Measurements from ENCODE around the gene IL31RA.

IL31RA gene

DNA sequence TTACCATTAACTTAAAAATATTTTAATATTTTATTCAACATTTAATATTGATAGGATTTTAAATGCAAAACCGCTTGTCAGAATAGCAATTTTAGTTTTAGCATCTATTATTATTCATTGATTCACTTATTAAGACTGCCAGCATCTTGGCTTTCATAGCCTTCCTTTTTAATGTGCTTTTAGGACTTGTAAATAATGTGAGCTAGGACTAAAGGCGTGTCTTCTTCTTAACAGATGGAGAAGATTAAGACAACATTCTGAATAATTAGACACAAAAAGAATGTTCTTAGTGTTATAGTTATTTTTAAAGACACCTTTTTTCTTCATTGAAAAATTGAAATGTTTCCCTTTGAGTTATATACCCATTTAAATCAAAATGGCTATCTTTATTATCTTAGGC, 6.9 kb downstream of the IL31RA start:
- Histone ChIP-seq H3K9me3 (ENCODE audit: control insufficient read depth, insufficient read depth, low read length) (no peaks in the 10 kb centered on the region), H3K27ac (ENCODE audit: low read length) (no peak overlapping the region), H3K36me3 (ENCODE audit: control insufficient read depth, insufficient read depth, low read length) (no peaks in the 10 kb centered on the region), H3K4me1 (ENCODE audit: control insufficient read depth, insufficient read depth, low read length) (no peaks in the 10 kb centered on the region), H3K4me3 (ENCODE audit: low read length) (no peak overlapping the region), H3K27me3 (ENCODE audit: control insufficient read depth, insufficient read depth, low read length) (no peaks in the 10 kb centered on the region)
- no peak for DNase-seq (ENCODE audit: low read depth, low spot score)
- no CpG with 5 or more reads among the region's 2 CpGs for WGBS (ENCODE audit: insufficient coverage, insufficient read length)

DNA sequence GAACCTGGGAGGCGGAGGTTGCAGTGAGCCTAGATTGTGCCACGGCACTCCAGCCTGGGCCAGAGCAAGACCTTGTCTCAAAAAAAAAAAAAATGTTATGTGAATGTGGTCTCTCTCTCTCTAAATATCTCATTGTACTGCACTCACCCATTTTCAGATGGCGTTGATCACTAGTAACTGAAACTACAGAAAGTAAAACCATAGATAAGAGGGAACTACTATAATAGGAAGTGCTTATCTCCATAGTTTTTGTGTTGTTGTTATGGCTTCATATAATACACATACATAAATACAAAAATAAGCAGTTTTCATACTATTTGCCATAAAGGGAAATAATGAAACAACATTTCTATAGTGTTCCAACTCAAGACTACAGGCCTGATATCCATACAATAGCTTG, 9.1 kb downstream of the IL31RA start:
- DNase-seq (ENCODE audit: low read depth, low spot score): no peak
- no peaks in the 10 kb centered on the region for H3K4me1 ChIP-seq (ENCODE audit: control insufficient read depth, insufficient read depth, low read length)
- no peak overlapping the region for H3K4me3 ChIP-seq (ENCODE audit: low read length)
- H3K9me3 ChIP-seq (ENCODE audit: control insufficient read depth, insufficient read depth, low read length): no peaks in the 10 kb centered on the region
- H3K27ac ChIP-seq (ENCODE audit: low read length): no peak overlapping the region
- H3K27me3 ChIP-seq (ENCODE audit: control insufficient read depth, insufficient read depth, low read length): no peaks in the 10 kb centered on the region
- WGBS (ENCODE audit: insufficient coverage, insufficient read length): no CpG with 5 or more reads among the region's 3 CpGs
- no peaks in the 10 kb centered on the region for H3K36me3 ChIP-seq (ENCODE audit: control insufficient read depth, insufficient read depth, low read length)

DNA sequence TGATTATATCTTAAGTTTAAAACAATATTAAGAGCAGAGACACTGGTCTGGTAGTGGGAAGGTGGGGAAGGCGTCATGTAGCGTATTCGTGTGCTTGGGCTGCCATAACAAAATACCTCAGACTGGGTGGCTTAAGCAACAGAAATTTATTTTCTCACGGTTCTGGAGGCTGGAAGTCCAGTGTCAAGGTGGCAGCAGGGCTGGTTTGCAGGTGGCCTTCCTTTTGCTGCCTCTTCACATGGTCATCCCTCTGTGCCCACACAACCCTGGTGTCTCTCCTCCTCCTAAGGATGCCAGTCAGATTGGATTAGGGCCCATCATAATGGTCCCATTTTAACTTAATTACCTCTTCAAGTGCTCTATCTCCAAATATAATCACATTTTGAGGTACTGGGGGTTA, 9.6 kb downstream of the IL31RA start:
- DNase-seq (ENCODE audit: low read depth, low spot score): no peak
- H3K4me3 ChIP-seq (ENCODE audit: low read length): no peak overlapping the region
- H3K27me3 ChIP-seq (ENCODE audit: control insufficient read depth, insufficient read depth, low read length): no peaks in the 10 kb centered on the region
- H3K36me3 ChIP-seq (ENCODE audit: control insufficient read depth, insufficient read depth, low read length): no peaks in the 10 kb centered on the region
- H3K4me1 ChIP-seq (ENCODE audit: control insufficient read depth, insufficient read depth, low read length): no peaks in the 10 kb centered on the region
- H3K9me3 ChIP-seq (ENCODE audit: control insufficient read depth, insufficient read depth, low read length): no peaks in the 10 kb centered on the region
- no CpG with 5 or more reads among the region's 4 CpGs for WGBS (ENCODE audit: insufficient coverage, insufficient read length)
- no peak overlapping the region for H3K27ac ChIP-seq (ENCODE audit: low read length)

DNA sequence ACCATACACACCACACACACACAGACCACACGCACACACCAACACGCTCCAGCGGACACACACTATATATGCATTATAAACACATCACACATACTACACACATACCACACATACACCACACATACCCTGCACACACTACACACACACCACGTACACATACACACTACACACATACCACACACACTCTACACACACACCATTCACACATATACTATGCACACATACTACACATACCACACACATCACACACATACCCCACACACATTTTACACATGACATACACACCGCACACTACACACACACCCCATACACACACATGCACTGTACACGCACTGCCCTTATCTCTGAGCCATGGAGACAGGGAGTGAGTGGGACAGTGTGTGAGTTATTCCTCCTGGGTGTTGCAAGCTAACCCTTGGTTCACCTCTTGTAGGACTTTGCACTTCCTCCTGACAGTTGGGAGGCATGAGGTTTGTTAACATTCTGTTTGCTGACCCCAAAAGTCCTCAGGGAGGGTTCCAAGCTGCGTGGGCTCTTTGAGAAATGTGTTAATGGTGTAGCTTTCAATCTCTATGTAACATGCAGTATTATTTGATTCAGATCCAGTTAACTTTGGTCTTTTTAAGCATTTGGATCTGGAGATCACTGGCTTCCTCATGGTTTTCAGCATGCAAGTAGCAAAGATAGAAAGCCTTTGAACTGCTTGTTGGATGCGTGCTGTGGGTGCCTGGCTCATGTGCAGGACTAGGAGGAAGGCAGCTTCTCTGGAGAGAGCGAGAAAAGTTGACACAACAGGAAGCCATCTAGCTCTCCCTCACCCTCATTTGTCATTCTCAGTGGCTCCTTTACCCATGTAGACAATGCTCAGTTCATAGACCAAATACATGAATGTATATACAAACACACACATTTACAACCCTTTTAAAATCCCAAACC, 13.7 kb downstream of the IL31RA start:
- Histone ChIP-seq H3K4me1 (ENCODE audit: control insufficient read depth, insufficient read depth, low read length) (no peaks in the 10 kb centered on the region), H3K27me3 (ENCODE audit: control insufficient read depth, insufficient read depth, low read length) (no peaks in the 10 kb centered on the region), H3K4me3 (ENCODE audit: low read length) (no peak overlapping the region), H3K9me3 (ENCODE audit: control insufficient read depth, insufficient read depth, low read length) (no peaks in the 10 kb centered on the region), H3K36me3 (ENCODE audit: control insufficient read depth, insufficient read depth, low read length) (no peaks in the 10 kb centered on the region), H3K27ac (ENCODE audit: low read length) (no peak overlapping the region)
- no peak for DNase-seq (ENCODE audit: low read depth, low spot score)
- WGBS (ENCODE audit: insufficient coverage, insufficient read length): 100% methylated on average over 6 of the region's 9 CpGs

DNA sequence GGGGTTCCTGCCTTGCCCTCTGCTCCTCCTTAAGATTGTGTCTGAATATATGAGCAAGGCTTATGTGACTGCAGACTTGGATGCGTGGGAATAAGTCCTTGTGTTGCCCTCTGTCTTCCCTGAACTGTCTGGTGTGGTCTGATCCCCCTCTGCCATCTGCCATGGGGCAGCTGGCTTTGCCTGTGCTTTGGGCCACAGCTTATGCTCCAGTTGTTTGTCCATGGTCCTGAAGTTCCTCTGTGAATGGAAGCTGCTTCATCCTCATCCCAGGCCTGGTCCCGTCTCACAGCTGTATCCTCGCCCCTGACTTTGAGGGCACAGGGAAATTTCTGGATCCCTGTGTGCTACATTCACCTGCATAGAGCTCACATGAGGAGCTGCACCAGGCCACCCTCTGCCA, 14.7 kb downstream of the IL31RA start:
- WGBS (ENCODE audit: insufficient coverage, insufficient read length): no CpG with 5 or more reads among the region's 3 CpGs
- no peak for DNase-seq (ENCODE audit: low read depth, low spot score)
- H3K27me3 ChIP-seq (ENCODE audit: control insufficient read depth, insufficient read depth, low read length): no peaks in the 10 kb centered on the region
- H3K36me3 ChIP-seq (ENCODE audit: control insufficient read depth, insufficient read depth, low read length): no peaks in the 10 kb centered on the region
- no peak overlapping the region for H3K27ac ChIP-seq (ENCODE audit: low read length)
- no peak overlapping the region for H3K4me3 ChIP-seq (ENCODE audit: low read length)
- no peaks in the 10 kb centered on the region for H3K9me3 ChIP-seq (ENCODE audit: control insufficient read depth, insufficient read depth, low read length)
- no peaks in the 10 kb centered on the region for H3K4me1 ChIP-seq (ENCODE audit: control insufficient read depth, insufficient read depth, low read length)

DNA sequence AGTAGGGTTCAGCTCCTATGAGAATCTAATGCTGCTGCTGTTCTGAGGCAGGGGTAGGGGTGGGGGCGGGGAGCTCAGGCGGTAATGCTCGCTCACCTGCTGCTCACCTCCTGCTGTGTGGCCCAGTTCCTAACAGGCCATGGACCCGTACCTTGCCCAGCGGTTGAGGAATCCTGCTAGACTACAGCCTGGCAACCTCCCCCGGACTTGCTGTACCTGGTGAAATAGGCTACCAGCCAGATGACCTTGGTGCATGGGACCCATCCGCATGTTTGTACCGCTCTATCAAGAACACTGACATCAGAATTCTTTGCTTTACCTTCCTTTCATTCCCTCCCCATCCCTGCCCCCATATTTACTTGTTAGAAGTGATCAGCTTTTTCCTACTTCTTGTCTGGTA, 15.3 kb downstream of the IL31RA start:
- no peak for DNase-seq (ENCODE audit: low read depth, low spot score)
- WGBS (ENCODE audit: insufficient coverage, insufficient read length): no CpG with 5 or more reads among the region's 8 CpGs
- Histone ChIP-seq H3K4me3 (ENCODE audit: low read length) (no peak overlapping the region), H3K27me3 (ENCODE audit: control insufficient read depth, insufficient read depth, low read length) (no peaks in the 10 kb centered on the region), H3K4me1 (ENCODE audit: control insufficient read depth, insufficient read depth, low read length) (no peaks in the 10 kb centered on the region), H3K9me3 (ENCODE audit: control insufficient read depth, insufficient read depth, low read length) (no peaks in the 10 kb centered on the region), H3K27ac (ENCODE audit: low read length) (no peak overlapping the region), H3K36me3 (ENCODE audit: control insufficient read depth, insufficient read depth, low read length) (no peaks in the 10 kb centered on the region)

DNA sequence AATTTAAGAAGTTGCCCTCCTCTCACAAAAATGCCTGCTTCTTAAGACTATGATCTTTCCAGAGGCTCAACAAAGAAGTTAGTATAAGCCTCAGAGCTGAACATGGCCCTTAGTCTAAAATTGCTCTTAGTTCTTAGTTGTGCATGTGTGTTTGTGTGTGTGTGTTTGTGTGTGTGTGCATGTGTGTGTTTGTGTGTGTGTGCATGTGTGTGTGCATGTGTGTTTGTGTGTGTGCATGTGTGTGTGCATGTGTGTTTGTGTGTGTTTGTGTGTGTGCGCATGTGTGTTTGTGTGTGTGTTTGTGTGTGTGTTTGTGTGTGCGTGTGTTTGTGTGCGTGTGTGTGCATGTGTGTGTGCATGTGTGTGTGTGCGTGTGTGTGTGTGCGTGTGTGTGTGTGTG, 15.8 kb downstream of the IL31RA start:
- Histone ChIP-seq H3K27ac (ENCODE audit: low read length) (no peak overlapping the region), H3K27me3 (ENCODE audit: control insufficient read depth, insufficient read depth, low read length) (no peaks in the 10 kb centered on the region), H3K4me3 (ENCODE audit: low read length) (no peak overlapping the region), H3K36me3 (ENCODE audit: control insufficient read depth, insufficient read depth, low read length) (no peaks in the 10 kb centered on the region), H3K4me1 (ENCODE audit: control insufficient read depth, insufficient read depth, low read length) (no peaks in the 10 kb centered on the region), H3K9me3 (ENCODE audit: control insufficient read depth, insufficient read depth, low read length) (no peaks in the 10 kb centered on the region)
- WGBS (ENCODE audit: insufficient coverage, insufficient read length): no CpG with 5 or more reads among the region's 5 CpGs
- no peak for DNase-seq (ENCODE audit: low read depth, low spot score)

DNA sequence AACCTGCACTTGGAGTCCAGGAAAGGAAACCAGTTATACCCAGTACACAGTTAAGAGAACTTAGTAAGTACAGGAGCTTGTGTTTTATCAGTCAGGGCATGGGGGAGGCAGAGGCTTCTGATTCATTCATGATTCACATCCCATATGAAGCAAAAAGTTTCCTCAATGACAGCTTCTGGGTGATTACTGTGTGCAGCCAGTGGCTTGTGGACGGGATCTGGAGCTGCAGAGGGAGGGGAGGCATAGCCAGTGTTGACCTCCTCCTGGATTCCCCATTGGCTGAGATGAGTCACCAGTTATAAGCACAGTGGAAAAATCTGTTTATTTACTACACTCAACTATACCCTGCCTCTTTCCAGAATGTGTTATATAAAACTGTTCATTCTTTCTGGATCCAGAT, 17.7 kb downstream of the IL31RA start:
- Histone ChIP-seq H3K4me3 (ENCODE audit: low read length) (no peak overlapping the region), H3K4me1 (ENCODE audit: control insufficient read depth, insufficient read depth, low read length) (no peaks in the 10 kb centered on the region), H3K9me3 (ENCODE audit: control insufficient read depth, insufficient read depth, low read length) (no peaks in the 10 kb centered on the region), H3K36me3 (ENCODE audit: control insufficient read depth, insufficient read depth, low read length) (no peaks in the 10 kb centered on the region), H3K27ac (ENCODE audit: low read length) (no peak overlapping the region), H3K27me3 (ENCODE audit: control insufficient read depth, insufficient read depth, low read length) (no peaks in the 10 kb centered on the region)
- no peak for DNase-seq (ENCODE audit: low read depth, low spot score)
- WGBS (ENCODE audit: insufficient coverage, insufficient read length): no CpG with 5 or more reads among the region's 1 CpG

DNA sequence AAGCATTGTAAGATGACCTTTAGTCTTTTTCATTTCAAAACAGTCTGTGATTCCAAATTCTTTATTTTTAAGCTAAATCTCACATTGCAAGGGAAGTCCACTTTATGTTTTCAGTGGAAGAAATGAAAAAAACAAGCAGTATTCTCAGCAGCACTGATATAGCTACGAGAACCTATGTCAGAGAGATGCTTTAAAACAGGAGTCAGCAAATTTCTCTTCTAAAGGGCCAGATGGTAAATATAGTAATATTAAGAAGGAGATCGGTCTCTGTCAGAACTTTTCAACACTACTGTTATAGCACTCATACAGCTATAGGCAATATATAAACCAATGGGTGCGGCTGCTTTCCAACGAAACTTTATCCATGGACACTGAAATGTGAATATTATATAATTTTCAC, 18.7 kb downstream of the IL31RA start:
- no peaks in the 10 kb centered on the region for H3K4me1 ChIP-seq (ENCODE audit: control insufficient read depth, insufficient read depth, low read length)
- H3K27me3 ChIP-seq (ENCODE audit: control insufficient read depth, insufficient read depth, low read length): no peaks in the 10 kb centered on the region
- WGBS (ENCODE audit: insufficient coverage, insufficient read length): no CpG with 5 or more reads among the region's 4 CpGs
- no peak for DNase-seq (ENCODE audit: low read depth, low spot score)
- no peak overlapping the region for H3K4me3 ChIP-seq (ENCODE audit: low read length)
- H3K36me3 ChIP-seq (ENCODE audit: control insufficient read depth, insufficient read depth, low read length): no peaks in the 10 kb centered on the region
- H3K27ac ChIP-seq (ENCODE audit: low read length): no peak overlapping the region
- no peaks in the 10 kb centered on the region for H3K9me3 ChIP-seq (ENCODE audit: control insufficient read depth, insufficient read depth, low read length)

DNA sequence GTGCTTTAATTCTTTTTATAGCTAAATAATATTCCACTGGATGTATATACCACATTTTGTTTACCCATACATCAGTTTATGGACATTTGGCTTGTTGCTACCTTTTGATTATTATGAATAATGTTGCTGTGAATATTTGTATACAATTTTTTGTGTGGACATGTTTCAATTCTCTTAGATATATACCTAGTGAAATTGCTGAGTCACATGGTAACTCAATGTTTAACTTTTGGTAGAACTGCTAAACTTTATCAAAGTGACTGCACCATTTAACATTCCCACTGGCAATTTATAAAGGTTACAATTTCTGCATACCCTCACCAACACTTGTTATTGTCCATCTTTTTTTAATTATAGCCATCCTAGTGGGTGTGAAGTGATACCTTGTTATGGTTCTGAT, 22.1 kb downstream of the IL31RA start:
- H3K27me3 ChIP-seq (ENCODE audit: control insufficient read depth, insufficient read depth, low read length): no peaks in the 10 kb centered on the region
- H3K4me1 ChIP-seq (ENCODE audit: control insufficient read depth, insufficient read depth, low read length): no peaks in the 10 kb centered on the region
- H3K36me3 ChIP-seq (ENCODE audit: control insufficient read depth, insufficient read depth, low read length): no peaks in the 10 kb centered on the region
- no peak overlapping the region for H3K4me3 ChIP-seq (ENCODE audit: low read length)
- H3K9me3 ChIP-seq (ENCODE audit: control insufficient read depth, insufficient read depth, low read length): no peaks in the 10 kb centered on the region
- no peak overlapping the region for H3K27ac ChIP-seq (ENCODE audit: low read length)
- DNase-seq (ENCODE audit: low read depth, low spot score): no peak

DNA sequence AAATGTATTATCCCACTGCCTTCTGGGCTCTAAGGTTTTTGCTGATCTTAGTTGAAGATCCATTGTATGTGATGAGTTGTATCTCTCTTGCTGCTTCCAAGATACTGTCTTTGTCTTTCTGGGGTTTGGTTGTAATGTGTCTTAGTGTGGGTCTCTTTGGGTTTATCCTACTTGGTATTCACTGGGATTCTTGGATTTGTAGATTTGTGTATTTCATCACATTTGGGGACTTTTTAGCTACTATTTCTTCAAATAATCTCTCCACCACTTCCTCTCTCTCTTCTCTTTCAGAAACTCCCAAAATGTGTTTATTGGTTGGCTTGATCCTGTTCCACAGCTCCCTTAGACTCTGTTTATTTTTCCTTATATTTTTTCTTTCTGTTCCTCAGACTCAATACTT, 26.5 kb downstream of the IL31RA start:
- DNase-seq (ENCODE audit: low read depth, low spot score): no peak
- Histone ChIP-seq H3K27ac (ENCODE audit: low read length) (no peak overlapping the region), H3K4me3 (ENCODE audit: low read length) (no peak overlapping the region), H3K4me1 (ENCODE audit: control insufficient read depth, insufficient read depth, low read length) (no peaks in the 10 kb centered on the region), H3K27me3 (ENCODE audit: control insufficient read depth, insufficient read depth, low read length) (no peaks in the 10 kb centered on the region), H3K9me3 (ENCODE audit: control insufficient read depth, insufficient read depth, low read length) (no peaks in the 10 kb centered on the region), H3K36me3 (ENCODE audit: control insufficient read depth, insufficient read depth, low read length) (no peaks in the 10 kb centered on the region)
